ENCODE data around the gene GOLGA6L10.
"Not testable (repeated sequence)": the region's sequence is repeated elsewhere in the genome, so short reads cannot be mapped to it uniquely, and the experiment has no call there.

- TF ChIP-seq, protein P1, sequence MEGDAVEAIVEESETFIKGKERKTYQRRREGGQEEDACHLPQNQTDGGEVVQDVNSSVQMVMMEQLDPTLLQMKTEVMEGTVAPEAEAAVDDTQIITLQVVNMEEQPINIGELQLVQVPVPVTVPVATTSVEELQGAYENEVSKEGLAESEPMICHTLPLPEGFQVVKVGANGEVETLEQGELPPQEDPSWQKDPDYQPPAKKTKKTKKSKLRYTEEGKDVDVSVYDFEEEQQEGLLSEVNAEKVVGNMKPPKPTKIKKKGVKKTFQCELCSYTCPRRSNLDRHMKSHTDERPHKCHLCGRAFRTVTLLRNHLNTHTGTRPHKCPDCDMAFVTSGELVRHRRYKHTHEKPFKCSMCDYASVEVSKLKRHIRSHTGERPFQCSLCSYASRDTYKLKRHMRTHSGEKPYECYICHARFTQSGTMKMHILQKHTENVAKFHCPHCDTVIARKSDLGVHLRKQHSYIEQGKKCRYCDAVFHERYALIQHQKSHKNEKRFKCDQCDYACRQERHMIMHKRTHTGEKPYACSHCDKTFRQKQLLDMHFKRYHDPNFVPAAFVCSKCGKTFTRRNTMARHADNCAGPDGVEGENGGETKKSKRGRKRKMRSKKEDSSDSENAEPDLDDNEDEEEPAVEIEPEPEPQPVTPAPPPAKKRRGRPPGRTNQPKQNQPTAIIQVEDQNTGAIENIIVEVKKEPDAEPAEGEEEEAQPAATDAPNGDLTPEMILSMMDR (IDR thresholded peaks at IDR 0.05): not testable (repeated sequence)
- TF ChIP-seq RNF2 (IDR thresholded peaks at IDR 0.05; ENCODE audit: borderline replicate concordance, low read depth); SMC3 (IDR thresholded peaks at IDR 0.05); RFX5 (IDR thresholded peaks at IDR 0.05); EP300 (IDR thresholded peaks at IDR 0.05): not testable (repeated sequence)
- TF ChIP-seq, protein P2, sequence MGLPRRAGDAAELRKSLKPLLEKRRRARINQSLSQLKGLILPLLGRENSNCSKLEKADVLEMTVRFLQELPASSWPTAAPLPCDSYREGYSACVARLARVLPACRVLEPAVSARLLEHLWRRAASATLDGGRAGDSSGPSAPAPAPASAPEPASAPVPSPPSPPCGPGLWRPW (IDR thresholded peaks at IDR 0.05): not testable (repeated sequence)
- TF ChIP-seq, protein P3, sequence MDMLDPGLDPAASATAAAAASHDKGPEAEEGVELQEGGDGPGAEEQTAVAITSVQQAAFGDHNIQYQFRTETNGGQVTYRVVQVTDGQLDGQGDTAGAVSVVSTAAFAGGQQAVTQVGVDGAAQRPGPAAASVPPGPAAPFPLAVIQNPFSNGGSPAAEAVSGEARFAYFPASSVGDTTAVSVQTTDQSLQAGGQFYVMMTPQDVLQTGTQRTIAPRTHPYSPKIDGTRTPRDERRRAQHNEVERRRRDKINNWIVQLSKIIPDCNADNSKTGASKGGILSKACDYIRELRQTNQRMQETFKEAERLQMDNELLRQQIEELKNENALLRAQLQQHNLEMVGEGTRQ (IDR thresholded peaks at IDR 0.05): not testable (repeated sequence)
- TF ChIP-seq, protein P4, sequence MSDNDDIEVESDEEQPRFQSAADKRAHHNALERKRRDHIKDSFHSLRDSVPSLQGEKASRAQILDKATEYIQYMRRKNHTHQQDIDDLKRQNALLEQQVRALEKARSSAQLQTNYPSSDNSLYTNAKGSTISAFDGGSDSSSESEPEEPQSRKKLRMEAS (IDR thresholded peaks at IDR 0.05): not testable (repeated sequence)
These were observed 24.4 kb upstream of the GOLGA6L10 start for GRCh38 chr15:82373661-82374060.
